ENCODE data around the gene CUL3. TPM values are rescaled to one million over a fixed set of nuclear protein-coding genes. Genes with fewer than 3 reads are reported as not detected.

The CUL3 gene
- total and polyA plus RNA-seq, 2 of the 13 experiments (the other 11 are each of a cell fraction or from before 2014, with no cell fraction given), result 33.2 to 62.3 TPM

- no peak for TF ChIP-seq NFAT5 (CRISPR knock-in tag; IDR thresholded peaks at IDR 0.05)
- TF ChIP-seq PREB (CRISPR knock-in tag; IDR thresholded peaks at IDR 0.05), result no peak
- no peak for TF ChIP-seq ZNF431 (CRISPR knock-in tag; IDR thresholded peaks at IDR 0.05; ENCODE audit: borderline replicate concordance, low read depth)
- no peak for TF ChIP-seq NFYB (CRISPR knock-in tag; IDR thresholded peaks at IDR 0.05)
- TF ChIP-seq TIGD3 (CRISPR knock-in tag; IDR thresholded peaks at IDR 0.05; ENCODE audit: borderline replicate concordance), result no peak
- no peak for TF ChIP-seq LRRFIP1 (CRISPR knock-in tag; conservative IDR thresholded peaks at IDR 0.05)
- TF ChIP-seq ZNF598 (CRISPR knock-in tag; IDR thresholded peaks at IDR 0.05; ENCODE audit: borderline replicate concordance), result no peak
- no peak for TF ChIP-seq CAMTA2 (CRISPR knock-in tag; IDR thresholded peaks at IDR 0.05; ENCODE audit: borderline replicate concordance)
- no peak for TF ChIP-seq SRY (CRISPR knock-in tag; IDR thresholded peaks at IDR 0.05)
- TF ChIP-seq MAFK (conservative IDR thresholded peaks at IDR 0.05 in 1 of 2, IDR thresholded peaks at IDR 0.05 in 1 of 2; ENCODE audit: low read length in 2 of 2), result 0 out of 4 replicates have a peak, but pooled peaks of 1 of the 2 experiments have one; percentile 8
- TF ChIP-seq NBN (conservative IDR thresholded peaks at IDR 0.05), result no peak
- no peak for TF ChIP-seq MEIS2 (CRISPR knock-in tag; IDR thresholded peaks at IDR 0.05)
- TF ChIP-seq MTF2 (CRISPR knock-in tag; IDR thresholded peaks at IDR 0.05; ENCODE audit: borderline replicate concordance), result no peak
- no peak for TF ChIP-seq ZNF607 (CRISPR knock-in tag; IDR thresholded peaks at IDR 0.05; ENCODE audit: borderline replicate concordance)
Observed at GRCh38 chr2:224472827-224473226, 112.3 kb downstream of the CUL3 start (continued).
